ENCODE results near the gene OPN1SW. TPM values are rescaled to one million over a fixed set of nuclear protein-coding genes. Genes with fewer than 3 reads are reported as not detected.

The OPN1SW gene
- total RNA-seq, 4 donors from 2014 or later, result not detected

- H3K9me3 ChIP-seq, result no peaks in the 10 kb centered on the region
- peak overlapping the region in 2 of 4 donors; percentile 82 for H3K27ac ChIP-seq
- no peaks in the 10 kb centered on the region for H3K27me3 ChIP-seq
- TF ChIP-seq CTCF (IDR thresholded peaks at IDR 0.05), result no peak
- no peak for TF ChIP-seq POLR2A (IDR thresholded peaks at IDR 0.05)
- TF ChIP-seq EP300 (IDR thresholded peaks at IDR 0.05; ENCODE audit: low read depth), result no peak
- TF ChIP-seq POLR2AphosphoS5 (IDR thresholded peaks at IDR 0.05), result no peak
- DNase-seq, result no peak
- in situ Hi-C loops (cut with MboI; ENCODE audit: low pct_ligation_motif_present in 1 of 4, low pct_unique_long_range_greater_than_20kb in 1 of 4, low sequenced_read_pairs in 3 of 4) (no loop called here), intact Hi-C loops (cut with DNase I; ENCODE audit: low total_unique reads) (no loop called here)
- H3K36me3 ChIP-seq, result peaks cover 0 to 38% (median 9%) of the 10 kb centered on the region in 4 donors
- peaks cover 0 to 3% (median 3%) of the 10 kb centered on the region in 4 donors for H3K4me1 ChIP-seq
- H3K4me3 ChIP-seq, result no peak overlapping the region
These were observed 16.4 kb downstream of the OPN1SW start for GRCh38 chr7:128759242-128759641.

GRCh38 chr7:128758553-128758952 is 17.0 kb downstream of the OPN1SW start:
- in situ Hi-C loops (cut with MboI; ENCODE audit: low pct_ligation_motif_present in 1 of 4, low pct_unique_long_range_greater_than_20kb in 1 of 4, low sequenced_read_pairs in 3 of 4) (no loop called here), intact Hi-C loops (cut with DNase I; ENCODE audit: low total_unique reads) (no loop called here)
- Histone ChIP-seq H3K4me3 (no peak overlapping the region), H3K27ac (peak overlapping the region in 3 of 4 donors; percentile 82 to 83 (median 82)), H3K27me3 (no peaks in the 10 kb centered on the region), H3K9me3 (no peaks in the 10 kb centered on the region), H3K4me1 (peaks cover 0 to 3% (median 3%) of the 10 kb centered on the region in 4 donors), H3K36me3 (peaks cover 0 to 42% (median 12%) of the 10 kb centered on the region in 4 donors)
- TF ChIP-seq EP300 (IDR thresholded peaks at IDR 0.05; ENCODE audit: low read depth) (no peak), POLR2A (IDR thresholded peaks at IDR 0.05) (no peak), POLR2AphosphoS5 (IDR thresholded peaks at IDR 0.05) (no peak), CTCF (IDR thresholded peaks at IDR 0.05) (no peak)
- WGBS, 2 donors (ENCODE audit: low coverage in 1 of 2), result 92% methylated on average over 1 of the region's 1 CpG; no CpG with 5 or more reads in 1 of the 2 donors
- no peak for DNase-seq

- TF ChIP-seq POLR2A (IDR thresholded peaks at IDR 0.05), result no peak
- no peak for TF ChIP-seq CTCF (IDR thresholded peaks at IDR 0.05)
- TF ChIP-seq POLR2AphosphoS5 (IDR thresholded peaks at IDR 0.05), result no peak
- no peak for TF ChIP-seq EP300 (IDR thresholded peaks at IDR 0.05; ENCODE audit: low read depth)
- Histone ChIP-seq H3K36me3 (peaks cover 0 to 41% (median 12%) of the 10 kb centered on the region in 4 donors), H3K27me3 (no peaks in the 10 kb centered on the region), H3K27ac (peak overlapping the region; percentile 71 to 83 (median 82)), H3K4me1 (peaks cover 0 to 3% (median 3%) of the 10 kb centered on the region in 4 donors), H3K4me3 (no peak overlapping the region), H3K9me3 (no peaks in the 10 kb centered on the region)
- 55 to 59% methylated on average over 2 of the region's 2 CpGs for WGBS, 2 donors (ENCODE audit: low coverage in 1 of 2)
- no peak for DNase-seq
- in situ Hi-C loops (cut with MboI; ENCODE audit: low pct_ligation_motif_present in 1 of 4, low pct_unique_long_range_greater_than_20kb in 1 of 4, low sequenced_read_pairs in 3 of 4) (no loop called here), intact Hi-C loops (cut with DNase I; ENCODE audit: low total_unique reads) (loop anchor here (2.0 kb wide), 1 partner anchor 76 kb away; no protein-coding TSS in a partner anchor)
These were observed 18.4 kb downstream of the OPN1SW start for GRCh38 chr7:128757203-128757602.

DNA sequence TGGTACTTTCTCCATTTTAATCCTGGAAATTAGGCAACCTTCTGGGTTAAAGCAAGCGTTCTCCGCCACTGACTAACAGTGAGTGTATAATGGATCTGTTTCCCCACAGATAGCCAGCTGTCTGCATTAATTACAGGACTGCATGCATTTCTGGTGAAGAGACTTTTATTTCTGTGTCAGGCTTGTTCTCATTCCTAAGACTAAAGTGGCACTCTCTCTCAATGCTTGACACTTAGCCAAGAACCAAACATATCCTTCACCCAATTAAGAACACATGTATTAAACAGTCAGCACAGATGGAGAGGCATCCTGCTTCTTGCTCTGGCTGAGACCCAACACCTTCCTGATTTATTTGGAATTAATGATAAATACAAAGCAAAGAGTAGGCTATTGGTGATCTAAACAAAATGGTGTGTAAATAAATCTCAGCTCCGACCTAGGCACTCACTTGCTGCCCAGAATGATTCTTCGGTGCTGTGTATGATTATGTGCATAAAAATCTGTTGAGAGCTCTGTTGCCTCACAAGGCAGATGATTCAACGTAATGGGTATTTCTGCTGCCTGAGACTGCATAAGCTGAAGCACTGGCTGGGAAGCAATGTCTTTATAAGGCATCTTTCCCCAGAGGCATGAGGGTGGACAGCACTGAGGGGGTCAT is 19.6 kb downstream of the OPN1SW start:
- Histone ChIP-seq H3K36me3 (peaks cover 0 to 43% (median 14%) of the 10 kb centered on the region in 4 donors), H3K27ac (peak overlapping the region; percentile 71 to 83 (median 82))
- intact Hi-C loops (cut with DNase I; ENCODE audit: low total_unique reads), result loop anchor here (2.0 kb wide), 1 partner anchor 77 kb away; no protein-coding TSS in a partner anchor

More for the DNA sequence above, 19.6 kb downstream of the OPN1SW start:
- Histone ChIP-seq H3K4me1 (peaks cover 0 to 3% (median 3%) of the 10 kb centered on the region in 4 donors), H3K4me3 (no peak overlapping the region), H3K9me3 (no peaks in the 10 kb centered on the region), H3K27me3 (no peaks in the 10 kb centered on the region)
- TF ChIP-seq POLR2A (IDR thresholded peaks at IDR 0.05), result no peak
- TF ChIP-seq EP300 (IDR thresholded peaks at IDR 0.05; ENCODE audit: low read depth), result peak; percentile 56
- peak in 1 of 3 donors; percentile 49 for TF ChIP-seq POLR2AphosphoS5 (IDR thresholded peaks at IDR 0.05)
- no peak for TF ChIP-seq CTCF (IDR thresholded peaks at IDR 0.05)
- WGBS, 2 donors (ENCODE audit: low coverage in 1 of 2), result 79 to 83% methylated on average over 4 to 5 of the region's 5 CpGs
- in situ Hi-C loops (cut with MboI; ENCODE audit: low pct_ligation_motif_present in 1 of 4, low pct_unique_long_range_greater_than_20kb in 1 of 4, low sequenced_read_pairs in 3 of 4), result no loop called here
- DNase-seq, result no peak

Data from transverse colon (tissue), 4 donors.